Measurements from ENCODE around the gene NFIX. TPM values are rescaled to one million over a fixed set of nuclear protein-coding genes. Genes with fewer than 3 reads are reported as not detected.
A peak's percentile ranks its signal among the peaks of the same experiment; 100 is the strongest.

NFIX gene
- total RNA-seq, 1 experiment from 2014 or later, result 144 TPM

DNA sequence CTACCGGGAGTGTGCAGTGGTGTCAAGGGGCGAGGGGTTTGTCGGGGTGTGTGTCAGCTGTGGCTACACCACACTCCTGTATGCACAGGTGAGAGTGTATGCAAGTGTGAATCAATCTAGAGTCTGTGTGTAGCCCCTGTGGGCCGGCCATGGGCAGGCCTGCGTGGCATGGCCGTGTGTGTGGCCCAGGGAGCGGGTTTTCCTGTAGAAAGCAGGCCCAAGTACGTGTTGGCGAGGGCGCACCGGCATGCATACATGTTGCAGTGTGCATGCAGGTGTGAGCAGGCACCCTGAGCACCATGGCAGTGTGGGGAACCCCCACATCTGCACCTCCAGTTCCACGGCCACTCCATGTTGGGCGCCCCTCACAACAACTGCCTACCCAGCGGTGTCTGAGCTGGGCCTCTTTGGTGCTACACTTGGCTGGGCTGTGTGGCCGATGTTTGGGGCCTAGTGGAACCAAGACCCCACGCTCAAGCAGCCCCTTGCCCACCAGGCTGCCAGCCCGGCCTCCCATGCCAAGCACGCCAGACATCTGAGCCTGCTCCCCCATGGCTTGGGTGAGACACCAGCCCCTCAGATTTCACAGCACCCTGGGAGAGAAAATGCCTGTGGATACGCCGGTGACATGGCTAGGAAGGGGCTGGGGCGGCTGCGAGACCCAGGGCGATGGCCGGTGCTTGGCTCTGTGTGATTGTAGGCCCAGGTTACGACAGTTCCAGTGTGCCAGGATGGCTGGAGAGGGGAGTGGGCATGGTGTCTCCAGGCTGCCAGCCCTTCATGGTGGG, 2.1 kb downstream of the NFIX start:
- Histone ChIP-seq H3K4me3 (ENCODE audit: low read depth in 2 of 2, low read length in 2 of 2) (peak overlapping the region; percentile 49 to 58), H3K36me3 (ENCODE audit: control insufficient read depth, insufficient read depth, low read length) (no peaks in the 10 kb centered on the region), H3K27ac (ENCODE audit: low read length) (peak overlapping the region; percentile 83), H3K27me3 (ENCODE audit: control insufficient read depth, insufficient read depth, low read length) (no peaks in the 10 kb centered on the region), H3K4me1 (ENCODE audit: control insufficient read depth, insufficient read depth, low read length) (peaks cover 22% of the 10 kb centered on the region), H3K9me3 (ENCODE audit: control insufficient read depth, insufficient read depth, low read depth, low read length) (no peaks in the 10 kb centered on the region)
- ATAC-seq, result peak; percentile 6; the same call in 1 of the 2 replicates
- no TSS peak for BruUV-seq (replicated peaks)
- CTCF ChIA-PET, result no interaction called here
- no peak for TF ChIP-seq TCF7L2 (IDR thresholded peaks at IDR 0.05; ENCODE audit: low read depth, low read length)
- TF ChIP-seq, protein P1, sequence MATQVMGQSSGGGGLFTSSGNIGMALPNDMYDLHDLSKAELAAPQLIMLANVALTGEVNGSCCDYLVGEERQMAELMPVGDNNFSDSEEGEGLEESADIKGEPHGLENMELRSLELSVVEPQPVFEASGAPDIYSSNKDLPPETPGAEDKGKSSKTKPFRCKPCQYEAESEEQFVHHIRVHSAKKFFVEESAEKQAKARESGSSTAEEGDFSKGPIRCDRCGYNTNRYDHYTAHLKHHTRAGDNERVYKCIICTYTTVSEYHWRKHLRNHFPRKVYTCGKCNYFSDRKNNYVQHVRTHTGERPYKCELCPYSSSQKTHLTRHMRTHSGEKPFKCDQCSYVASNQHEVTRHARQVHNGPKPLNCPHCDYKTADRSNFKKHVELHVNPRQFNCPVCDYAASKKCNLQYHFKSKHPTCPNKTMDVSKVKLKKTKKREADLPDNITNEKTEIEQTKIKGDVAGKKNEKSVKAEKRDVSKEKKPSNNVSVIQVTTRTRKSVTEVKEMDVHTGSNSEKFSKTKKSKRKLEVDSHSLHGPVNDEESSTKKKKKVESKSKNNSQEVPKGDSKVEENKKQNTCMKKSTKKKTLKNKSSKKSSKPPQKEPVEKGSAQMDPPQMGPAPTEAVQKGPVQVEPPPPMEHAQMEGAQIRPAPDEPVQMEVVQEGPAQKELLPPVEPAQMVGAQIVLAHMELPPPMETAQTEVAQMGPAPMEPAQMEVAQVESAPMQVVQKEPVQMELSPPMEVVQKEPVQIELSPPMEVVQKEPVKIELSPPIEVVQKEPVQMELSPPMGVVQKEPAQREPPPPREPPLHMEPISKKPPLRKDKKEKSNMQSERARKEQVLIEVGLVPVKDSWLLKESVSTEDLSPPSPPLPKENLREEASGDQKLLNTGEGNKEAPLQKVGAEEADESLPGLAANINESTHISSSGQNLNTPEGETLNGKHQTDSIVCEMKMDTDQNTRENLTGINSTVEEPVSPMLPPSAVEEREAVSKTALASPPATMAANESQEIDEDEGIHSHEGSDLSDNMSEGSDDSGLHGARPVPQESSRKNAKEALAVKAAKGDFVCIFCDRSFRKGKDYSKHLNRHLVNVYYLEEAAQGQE (IDR thresholded peaks at IDR 0.05; ENCODE audit: insufficient read depth in 1 of 2, low read depth in 2 of 2, low read length in 1 of 2), result no peak
- TF ChIP-seq, protein P2, sequence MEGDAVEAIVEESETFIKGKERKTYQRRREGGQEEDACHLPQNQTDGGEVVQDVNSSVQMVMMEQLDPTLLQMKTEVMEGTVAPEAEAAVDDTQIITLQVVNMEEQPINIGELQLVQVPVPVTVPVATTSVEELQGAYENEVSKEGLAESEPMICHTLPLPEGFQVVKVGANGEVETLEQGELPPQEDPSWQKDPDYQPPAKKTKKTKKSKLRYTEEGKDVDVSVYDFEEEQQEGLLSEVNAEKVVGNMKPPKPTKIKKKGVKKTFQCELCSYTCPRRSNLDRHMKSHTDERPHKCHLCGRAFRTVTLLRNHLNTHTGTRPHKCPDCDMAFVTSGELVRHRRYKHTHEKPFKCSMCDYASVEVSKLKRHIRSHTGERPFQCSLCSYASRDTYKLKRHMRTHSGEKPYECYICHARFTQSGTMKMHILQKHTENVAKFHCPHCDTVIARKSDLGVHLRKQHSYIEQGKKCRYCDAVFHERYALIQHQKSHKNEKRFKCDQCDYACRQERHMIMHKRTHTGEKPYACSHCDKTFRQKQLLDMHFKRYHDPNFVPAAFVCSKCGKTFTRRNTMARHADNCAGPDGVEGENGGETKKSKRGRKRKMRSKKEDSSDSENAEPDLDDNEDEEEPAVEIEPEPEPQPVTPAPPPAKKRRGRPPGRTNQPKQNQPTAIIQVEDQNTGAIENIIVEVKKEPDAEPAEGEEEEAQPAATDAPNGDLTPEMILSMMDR (IDR thresholded peaks at IDR 0.05), result no peak
- no peak for TF ChIP-seq SIN3A (IDR thresholded peaks at IDR 0.05; ENCODE audit: borderline replicate concordance, insufficient read depth, low read depth, low read length)
- no peak for TF ChIP-seq POLR2AphosphoS5 (IDR thresholded peaks at IDR 0.05; ENCODE audit: low read depth, low read length)
- intact Hi-C loops (cut with micrococcal nuclease; ENCODE audit: unreplicated experiment), result no loop called here
- POLR2A ChIA-PET, result no interaction called here
- in situ Hi-C loops (cut with HindIII; ENCODE audit: low pct_unique_long_range_greater_than_20kb, low sequenced_read_pairs), result no loop called here
- DNase-seq (ENCODE audit: low read depth, low spot score), result no peak

DNA sequence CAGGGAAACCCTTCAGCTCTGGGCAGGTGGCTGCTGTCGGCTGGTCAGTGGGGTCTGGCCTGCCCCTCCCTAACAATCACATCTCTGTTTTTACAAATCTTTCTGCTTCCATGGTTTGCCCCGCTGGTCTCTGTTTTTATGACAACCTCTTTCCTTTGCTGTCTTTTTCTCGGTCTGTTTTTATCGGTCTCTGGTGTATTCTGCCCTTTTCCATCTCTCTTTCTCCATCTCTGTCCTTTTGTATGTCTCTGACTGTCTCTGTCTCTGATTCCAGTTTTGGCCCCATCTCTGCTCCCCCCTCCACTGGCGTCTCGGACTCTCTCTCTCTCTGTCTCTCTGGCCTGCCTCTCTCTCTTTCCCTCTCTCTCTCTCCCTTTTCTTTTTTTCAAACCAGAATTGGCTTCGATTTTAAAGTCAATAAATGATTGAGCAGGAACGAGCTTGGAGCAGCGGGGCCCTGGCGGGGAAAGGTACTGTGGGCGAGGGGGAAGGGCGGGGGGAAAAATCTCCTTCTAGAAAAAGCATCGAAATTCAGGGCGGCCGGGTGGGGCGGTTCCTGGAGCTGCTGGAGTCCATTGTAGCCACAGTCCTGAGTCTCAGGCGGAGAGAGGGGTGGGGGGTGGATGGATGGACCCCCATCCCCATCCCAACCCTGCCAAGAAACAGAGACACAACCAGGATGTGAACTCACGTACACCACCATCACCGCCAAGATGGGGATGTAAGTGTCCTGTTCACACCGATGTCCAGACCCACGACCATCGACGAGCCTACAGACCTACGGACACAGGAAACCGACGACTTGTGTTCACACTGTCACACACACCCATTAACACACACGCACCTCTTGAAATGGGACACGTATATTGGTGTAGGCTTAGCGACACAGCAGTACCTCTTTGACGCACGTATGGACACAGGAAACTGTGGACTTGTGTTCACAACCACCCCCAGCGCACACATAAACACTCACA, 3.0 kb downstream of the NFIX start:
- CTCF ChIA-PET, result no interaction called here
- no peaks in the 10 kb centered on the region for H3K36me3 ChIP-seq (ENCODE audit: control insufficient read depth, insufficient read depth, low read length)
- ATAC-seq, result no peak
- no peak overlapping the region for H3K4me3 ChIP-seq (ENCODE audit: low read depth in 2 of 2, low read length in 2 of 2)
- peaks cover 22% of the 10 kb centered on the region for H3K4me1 ChIP-seq (ENCODE audit: control insufficient read depth, insufficient read depth, low read length)
- H3K27ac ChIP-seq (ENCODE audit: low read length), result peak overlapping the region; percentile 83
- no peaks in the 10 kb centered on the region for H3K27me3 ChIP-seq (ENCODE audit: control insufficient read depth, insufficient read depth, low read length)
- DNase-seq (ENCODE audit: low read depth, low spot score), result no peak
- in situ Hi-C loops (cut with HindIII; ENCODE audit: low pct_unique_long_range_greater_than_20kb, low sequenced_read_pairs) (no loop called here), intact Hi-C loops (cut with micrococcal nuclease; ENCODE audit: unreplicated experiment) (no loop called here)
- TF ChIP-seq POLR2AphosphoS5 (IDR thresholded peaks at IDR 0.05; ENCODE audit: low read depth, low read length), result no peak
- TF ChIP-seq TCF7L2 (IDR thresholded peaks at IDR 0.05; ENCODE audit: low read depth, low read length), result no peak
- TF ChIP-seq, protein P2 (IDR thresholded peaks at IDR 0.05), result no peak
- TF ChIP-seq, protein P1 (IDR thresholded peaks at IDR 0.05; ENCODE audit: insufficient read depth in 1 of 2, low read depth in 2 of 2, low read length in 1 of 2), result no peak
- TF ChIP-seq SIN3A (IDR thresholded peaks at IDR 0.05; ENCODE audit: borderline replicate concordance, insufficient read depth, low read depth, low read length), result no peak
- BruUV-seq (replicated peaks), result TSS peak; percentile 83
- POLR2A ChIA-PET, result no interaction called here
- H3K9me3 ChIP-seq (ENCODE audit: control insufficient read depth, insufficient read depth, low read depth, low read length), result no peaks in the 10 kb centered on the region

Measured in Panc1 (cell line).